BLaER1 (cell line): ENCODE results near the gene CDK11A.
"Not testable (repeated sequence)": the region's sequence is repeated elsewhere in the genome, so short reads cannot be mapped to it uniquely, and the experiment has no call there.

Experiments used
- H3K27ac ChIP-seq: shearing (Covaris generic); formaldehyde crosslinking; 2 replicates; pipeline ENCODE4 v1.8.1; 2022
- H3K27me3 ChIP-seq: shearing (Covaris generic); formaldehyde crosslinking; 2 replicates; pipeline ENCODE4 v1.8.1; 2022
- H3K36me3 ChIP-seq: shearing (Covaris generic); formaldehyde crosslinking; 2 replicates; pipeline ENCODE4 v1.8.1; 2022
- H3K4me1 ChIP-seq: shearing (Covaris generic); formaldehyde crosslinking; 2 replicates; pipeline ENCODE4 v1.8.1; 2022
- H3K4me2 ChIP-seq: shearing (Covaris generic); formaldehyde crosslinking; 2 replicates; pipeline ENCODE4 v1.8.1; 2022
- H3K4me3 ChIP-seq: shearing (Covaris generic); formaldehyde crosslinking; 2 replicates; pipeline ENCODE4 v1.8.1; 2022
- H3K9ac ChIP-seq: shearing (Covaris generic); formaldehyde crosslinking; 2 replicates; pipeline ENCODE4 v1.8.1; 2022
- H3K9me3 ChIP-seq: shearing (Covaris generic); formaldehyde crosslinking; 2 replicates; pipeline ENCODE4 v1.8.1; 2022
- H4K20me1 ChIP-seq: shearing (Covaris generic); formaldehyde crosslinking; 2 replicates; pipeline ENCODE4 v1.8.1; 2022
- Cebpa-rat ChIP-seq: shearing (Covaris generic); IDR thresholded peaks from 2 replicates; pipeline ENCODE4 v1.8.1; 2022

The CDK11A gene

GRCh38 chr1:1754051-1754815 is 30.1 kb upstream of the CDK11A start:
- peaks cover 73% of the 10 kb centered on the region for H3K36me3 ChIP-seq
- H3K9ac ChIP-seq = no peak overlapping the region

GRCh38 chr1:1753607-1754005 is 29.4 kb upstream of the CDK11A start:
- Histone ChIP-seq H3K4me2 (no peak overlapping the region), H3K4me3 (no peak overlapping the region), H3K27ac (no peak overlapping the region), H4K20me1 (peaks cover 41% of the 10 kb centered on the region), H3K27me3 (no peaks in the 10 kb centered on the region), H3K9ac (no peak overlapping the region), H3K4me1 (peaks cover 15% of the 10 kb centered on the region), H3K9me3 (no peaks in the 10 kb centered on the region), H3K36me3 (peaks cover 66% of the 10 kb centered on the region)
- no peak for TF ChIP-seq Cebpa-rat

More at GRCh38 chr1:1754051-1754815, 30.1 kb upstream of the CDK11A start:
- no peaks in the 10 kb centered on the region for H3K9me3 ChIP-seq
- H4K20me1 ChIP-seq = peaks cover 47% of the 10 kb centered on the region
- H3K27ac ChIP-seq = no peak overlapping the region
- H3K4me3 ChIP-seq = no peak overlapping the region
- H3K4me1 ChIP-seq = peaks cover 15% of the 10 kb centered on the region
- no peak for TF ChIP-seq Cebpa-rat
- no peak overlapping the region for H3K4me2 ChIP-seq
- no peaks in the 10 kb centered on the region for H3K27me3 ChIP-seq

- Histone ChIP-seq H3K36me3 (peaks cover 59% of the 10 kb centered on the region), H3K4me2 (no peak overlapping the region), H3K4me1 (peaks cover 10% of the 10 kb centered on the region), H4K20me1 (peaks cover 34% of the 10 kb centered on the region), H3K27ac (no peak overlapping the region), H3K9ac (no peak overlapping the region), H3K27me3 (no peaks in the 10 kb centered on the region), H3K4me3 (no peak overlapping the region), H3K9me3 (no peaks in the 10 kb centered on the region)
- TF ChIP-seq Cebpa-rat = no peak
Measured at GRCh38 chr1:1752636-1753606, 28.8 kb upstream of the CDK11A start.

- Histone ChIP-seq H3K27ac (no peak overlapping the region), H3K9ac (no peak overlapping the region), H3K9me3 (no peaks in the 10 kb centered on the region), H3K27me3 (no peaks in the 10 kb centered on the region), H3K4me3 (no peak overlapping the region), H3K4me2 (no peak overlapping the region), H3K36me3 (peaks cover 52% of the 10 kb centered on the region), H4K20me1 (peaks cover 27% of the 10 kb centered on the region), H3K4me1 (peaks cover 8% of the 10 kb centered on the region)
- TF ChIP-seq Cebpa-rat = no peak
Measured at GRCh38 chr1:1752190-1752589, 28.0 kb upstream of the CDK11A start.

GRCh38 chr1:1749941-1750340 is 25.8 kb upstream of the CDK11A start:
- peaks cover 30% of the 10 kb centered on the region for H3K36me3 ChIP-seq
- not testable (repeated sequence) for H3K4me2 ChIP-seq, H3K4me3 ChIP-seq, H3K27ac ChIP-seq, H3K9ac ChIP-seq, H3K27me3 ChIP-seq, H3K9me3 ChIP-seq, H3K4me1 ChIP-seq
- H4K20me1 ChIP-seq = peaks cover 14% of the 10 kb centered on the region

- Histone ChIP-seq H3K27me3 (no peaks in the 10 kb centered on the region), H3K4me3 (no peak overlapping the region), H4K20me1 (peaks cover 7% of the 10 kb centered on the region), H3K4me1 (peaks cover 8% of the 10 kb centered on the region), H3K4me2 (peak overlapping the region; percentile 32; the same call in 1 of the 2 replicates), H3K9ac (no peak overlapping the region), H3K36me3 (peaks cover 18% of the 10 kb centered on the region), H3K27ac (peak overlapping the region; percentile 41; the same call in 1 of the 2 replicates), H3K9me3 (no peaks in the 10 kb centered on the region)
- TF ChIP-seq Cebpa-rat = no peak
Measured at GRCh38 chr1:1748686-1749321, 24.6 kb upstream of the CDK11A start.

GRCh38 chr1:1746566-1746909 is 22.4 kb upstream of the CDK11A start:
- Histone ChIP-seq H3K4me1 (peaks cover 13% of the 10 kb centered on the region), H3K27ac (peak overlapping the region; percentile 95; the same call in 1 of the 2 replicates)
- not testable (repeated sequence) for H3K4me3 ChIP-seq, H3K36me3 ChIP-seq, H3K9me3 ChIP-seq, H3K4me2 ChIP-seq, H3K27me3 ChIP-seq, H4K20me1 ChIP-seq, H3K9ac ChIP-seq

- Histone ChIP-seq H3K4me1 (peaks cover 13% of the 10 kb centered on the region), H3K4me2 (peak overlapping the region; percentile 22; the same call in 1 of the 2 replicates), H3K4me3 (peak overlapping the region; percentile 62), H3K27ac (peak overlapping the region; percentile 95), H3K36me3 (peaks cover 11% of the 10 kb centered on the region), H3K9ac (peak overlapping the region; percentile 88)
- not testable (repeated sequence) for H3K9me3 ChIP-seq, H4K20me1 ChIP-seq, H3K27me3 ChIP-seq
Measured at GRCh38 chr1:1745651-1746565, 21.8 kb upstream of the CDK11A start.

GRCh38 chr1:1742529-1742928 is 18.4 kb upstream of the CDK11A start:
- not testable (repeated sequence) for H3K27ac ChIP-seq, H3K4me3 ChIP-seq, H3K4me2 ChIP-seq, H3K9me3 ChIP-seq, H3K9ac ChIP-seq, H3K27me3 ChIP-seq, H3K4me1 ChIP-seq
- H3K36me3 ChIP-seq = peaks cover 27% of the 10 kb centered on the region
- peaks cover 17% of the 10 kb centered on the region; the same call in 1 of the 2 replicates for H4K20me1 ChIP-seq

GRCh38 chr1:1741013-1741412 is 16.9 kb upstream of the CDK11A start:
- peaks cover 17% of the 10 kb centered on the region; the same call in 1 of the 2 replicates for H4K20me1 ChIP-seq
- not testable (repeated sequence) for H3K27ac ChIP-seq, H3K4me2 ChIP-seq, H3K9me3 ChIP-seq, H3K4me1 ChIP-seq, H3K9ac ChIP-seq, H3K27me3 ChIP-seq, H3K4me3 ChIP-seq
- H3K36me3 ChIP-seq = peaks cover 33% of the 10 kb centered on the region

GRCh38 chr1:1738799-1739337 is 14.7 kb upstream of the CDK11A start:
- not testable (repeated sequence) for H3K9ac ChIP-seq, H3K27ac ChIP-seq, H3K27me3 ChIP-seq, H3K4me3 ChIP-seq, H3K9me3 ChIP-seq, H3K4me1 ChIP-seq
- Histone ChIP-seq H4K20me1 (peaks cover 17% of the 10 kb centered on the region; the same call in 1 of the 2 replicates), H3K4me2 (peak overlapping the region; percentile 24; the same call in 1 of the 2 replicates), H3K36me3 (peaks cover 54% of the 10 kb centered on the region)

GRCh38 chr1:1737675-1738590 is 13.8 kb upstream of the CDK11A start:
- H3K4me1 ChIP-seq, H3K9ac ChIP-seq, H3K9me3 ChIP-seq, H3K4me2 ChIP-seq, H3K4me3 ChIP-seq, H3K27ac ChIP-seq, H3K27me3 ChIP-seq: not testable (repeated sequence)
- Histone ChIP-seq H3K36me3 (peaks cover 63% of the 10 kb centered on the region), H4K20me1 (peaks cover 14% of the 10 kb centered on the region; the same call in 1 of the 2 replicates)
